KMS-11 (cell line): ENCODE results near the gene RTN4RL1.
A peak's percentile ranks its signal among the peaks of the same experiment; 100 is the strongest.

ENCODE experiments used
- H2AFZ ChIP-seq: fragments of 200-600 bp; sonication (generic); 2 replicates; pipeline ENCODE4 v1.6.1; 2016; ENCODE audit warnings: antibody characterized with exemption, mixed run types, low read depth
- H3K27ac ChIP-seq: fragments of 200-600 bp; sonication (generic); 2 replicates; pipeline ENCODE4 v1.6.1; 2016; ENCODE audit warnings: mild to moderate bottlenecking, mixed run types
- H3K27me3 ChIP-seq: fragments of 200-600 bp; sonication (generic); 2 replicates; pipeline ENCODE4 v1.6.1; 2017; ENCODE audit warnings: mild to moderate bottlenecking, low read depth, mixed run types, moderate library complexity; ENCODE audit not compliant: insufficient read depth
- H3K36me3 ChIP-seq: fragments of 200-600 bp; sonication (generic); 2 replicates; pipeline ENCODE4 v1.6.1; 2017; ENCODE audit warnings: mild to moderate bottlenecking, mixed run types; ENCODE audit not compliant: insufficient read depth
- H3K4me1 ChIP-seq: fragments of 200-600 bp; sonication (generic); 2 replicates; pipeline ENCODE4 v1.6.1; 2016; ENCODE audit warnings: mild to moderate bottlenecking, low read depth, mixed run types; ENCODE audit not compliant: poor library complexity, severe bottlenecking
- H3K4me2 ChIP-seq: fragments of 200-600 bp; sonication (generic); 2 replicates; pipeline ENCODE4 v1.7.0; 2016; ENCODE audit warnings: mild to moderate bottlenecking, mixed run types
- H3K4me3 ChIP-seq: fragments of 200-600 bp; sonication (generic); IDR thresholded peaks from 2 replicates; pipeline ENCODE4 v1.6.1; 2017; ENCODE audit warnings: low read depth, low read length, mixed read lengths; ENCODE audit not compliant: insufficient read depth
- H3K79me2 ChIP-seq: fragments of 200-600 bp; sonication (generic); 2 replicates; pipeline ENCODE4 v1.6.1; 2016; ENCODE audit warnings: low read depth, mixed run types; ENCODE audit not compliant: insufficient read depth
- H3K9ac ChIP-seq: fragments of 200-600 bp; sonication (generic); 2 replicates; pipeline ENCODE4 v1.6.1; 2016; ENCODE audit warnings: mild to moderate bottlenecking, mixed run types
- H4K20me1 ChIP-seq: fragments of 200-600 bp; sonication (generic); 2 replicates; pipeline ENCODE4 v1.6.1; 2016; ENCODE audit warnings: mild to moderate bottlenecking, mixed run types; ENCODE audit not compliant: insufficient read depth
- CTCF ChIP-seq: fragments of 200-600 bp; sonication (generic); conservative IDR thresholded peaks from 2 replicates; pipeline ENCODE4 v1.6.1; 2017; ENCODE audit warnings: low read depth, mild to moderate bottlenecking, antibody characterized with exemption, low read length, moderate library complexity, mixed read lengths

The RTN4RL1 gene

GRCh38 chr17:2025220-2025621 lies at the start of gene RTN4RL1:
Gene RTN4RL1, minus strand, starts transcription at chr17:2025334. Its CDS starts 469 bp downstream, at chr17:2024865.
- Histone ChIP-seq H3K36me3 (no peaks in the 10 kb centered on the region), H3K9ac (no peak within 1 kb of the TSS), H3K27me3 (peaks cover 35% of the 10 kb centered on the region; the same call in 1 of the 2 replicates)

GRCh38 chr17:2074919-2075318 lies 49.8 kb upstream of the RTN4RL1 start:
- H3K27ac ChIP-seq, result no peak overlapping the region
- no peak overlapping the region for H3K9ac ChIP-seq
- no peaks in the 10 kb centered on the region for H3K27me3 ChIP-seq
- no peak overlapping the region for H2AFZ ChIP-seq
- H3K36me3 ChIP-seq, result no peaks in the 10 kb centered on the region
- no peak for TF ChIP-seq CTCF
- no peaks in the 10 kb centered on the region for H3K79me2 ChIP-seq
- no peak overlapping the region for H3K4me3 ChIP-seq
- H3K4me2 ChIP-seq, result no peak overlapping the region
- no peaks in the 10 kb centered on the region for H4K20me1 ChIP-seq
- H3K4me1 ChIP-seq, result peaks cover 26% of the 10 kb centered on the region

More at GRCh38 chr17:2025220-2025621, at the start of gene RTN4RL1:
- Histone ChIP-seq H2AFZ (no peak within 1 kb of the TSS; the same call in 1 of the 2 replicates), H3K27ac (no peak within 1 kb of the TSS), H4K20me1 (no peaks in the 10 kb centered on the region), H3K4me1 (peaks cover 3% of the 10 kb centered on the region), H3K4me2 (no peak within 1 kb of the TSS), H3K4me3 (no peak within 1 kb of the TSS), H3K79me2 (no peaks in the 10 kb centered on the region)
- no peak for TF ChIP-seq CTCF

- no peak overlapping the region for H3K4me3 ChIP-seq
- peaks cover 46% of the 10 kb centered on the region for H3K4me1 ChIP-seq
- H3K36me3 ChIP-seq, result no peaks in the 10 kb centered on the region
- no peaks in the 10 kb centered on the region for H3K27me3 ChIP-seq
- peak overlapping the region; percentile 89 for H3K4me2 ChIP-seq
- H4K20me1 ChIP-seq, result no peaks in the 10 kb centered on the region
- peak overlapping the region; percentile 41; the same call in 1 of the 2 replicates for H3K9ac ChIP-seq
- peak overlapping the region; percentile 87; the same call in 1 of the 2 replicates for H3K27ac ChIP-seq
- H3K79me2 ChIP-seq, result no peaks in the 10 kb centered on the region
- no peak for TF ChIP-seq CTCF
- no peak overlapping the region for H2AFZ ChIP-seq
These were observed 46.5 kb upstream of the RTN4RL1 start for GRCh38 chr17:2071455-2072281.

GRCh38 chr17:2071024-2071385 lies 45.9 kb upstream of the RTN4RL1 start:
- H3K36me3 ChIP-seq, result no peaks in the 10 kb centered on the region
- H3K27ac ChIP-seq, result peak overlapping the region; percentile 87
- H3K4me2 ChIP-seq, result peak overlapping the region; percentile 89
- no peaks in the 10 kb centered on the region for H4K20me1 ChIP-seq
- no peak overlapping the region for H2AFZ ChIP-seq
- H3K4me1 ChIP-seq, result peaks cover 46% of the 10 kb centered on the region
- H3K9ac ChIP-seq, result peak overlapping the region; percentile 41; the same call in 1 of the 2 replicates
- H3K27me3 ChIP-seq, result no peaks in the 10 kb centered on the region
- TF ChIP-seq CTCF, result no peak; the same call in none of the 2 replicates
- H3K79me2 ChIP-seq, result no peaks in the 10 kb centered on the region
- H3K4me3 ChIP-seq, result no peak overlapping the region
